ENCODE results near the gene GCNT4. TPM values are rescaled to one million over a fixed set of nuclear protein-coding genes. Genes with fewer than 3 reads are reported as not detected.

GCNT4 gene
- total RNA-seq, 1 donor from 2014 or later = 36.2 TPM

DNA sequence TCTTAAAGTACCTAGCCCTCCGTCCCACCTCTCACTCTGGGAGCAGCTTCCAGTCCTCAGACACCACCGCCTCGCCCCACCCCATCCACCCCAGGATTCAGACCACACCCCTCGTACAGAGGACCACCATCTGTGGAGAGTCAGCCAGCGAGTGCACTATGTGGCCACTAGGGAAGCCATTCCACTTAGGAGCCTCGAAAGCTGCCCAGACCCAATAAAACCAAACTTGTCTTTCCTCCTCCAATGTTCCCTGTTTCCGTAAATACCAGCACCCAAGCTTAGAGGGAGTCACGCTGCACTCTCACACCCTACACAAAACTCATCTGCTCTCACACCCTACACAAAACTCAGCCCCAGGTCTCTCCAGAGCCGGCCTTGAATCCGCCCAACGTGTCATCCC is 1.9 kb downstream of the GCNT4 start:
- DNase-seq (ENCODE audit: low spot score) = no peak

DNA sequence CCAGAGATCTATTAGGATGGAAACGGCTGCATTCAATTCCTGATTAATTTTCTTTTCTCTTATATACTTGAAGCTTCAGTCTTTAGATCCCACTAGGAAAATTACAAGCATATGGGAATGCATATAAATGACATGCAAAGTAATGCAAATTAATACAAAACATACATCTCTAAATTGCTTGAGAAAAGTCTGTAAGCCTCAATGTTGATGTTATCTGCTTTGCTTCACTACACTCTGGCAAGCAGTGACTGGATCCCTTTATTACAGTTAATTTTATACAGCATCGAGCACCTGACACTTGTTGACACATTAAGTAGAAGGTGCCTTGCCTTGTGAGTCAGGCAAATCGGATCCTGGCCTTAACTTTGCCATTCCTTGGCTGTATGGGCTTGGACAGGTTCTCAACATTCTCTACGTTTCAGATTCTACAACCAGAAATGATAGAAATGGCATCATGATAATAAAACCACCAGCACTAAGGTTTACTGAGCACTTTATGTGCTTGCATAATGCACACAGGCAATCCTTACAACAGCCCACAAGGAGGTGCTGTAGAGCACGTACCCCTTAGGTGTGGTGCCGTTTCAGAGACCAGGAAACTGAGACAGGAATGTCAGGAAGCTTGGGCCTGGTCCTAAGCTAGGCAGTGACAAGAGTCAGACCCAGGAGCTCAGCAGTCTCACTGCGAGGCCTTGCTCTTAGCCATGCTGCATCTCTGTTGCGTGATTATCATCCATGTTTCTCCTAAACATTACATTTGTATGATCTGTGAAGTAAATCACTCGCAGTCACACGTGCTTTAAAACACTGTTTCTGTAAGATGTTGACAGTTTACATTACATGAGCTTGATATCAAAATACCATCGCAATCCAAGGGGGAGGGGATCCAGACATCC is 2.7 kb downstream of the GCNT4 start:
- DNase-seq (ENCODE audit: low spot score) = peak; percentile 67

DNA sequence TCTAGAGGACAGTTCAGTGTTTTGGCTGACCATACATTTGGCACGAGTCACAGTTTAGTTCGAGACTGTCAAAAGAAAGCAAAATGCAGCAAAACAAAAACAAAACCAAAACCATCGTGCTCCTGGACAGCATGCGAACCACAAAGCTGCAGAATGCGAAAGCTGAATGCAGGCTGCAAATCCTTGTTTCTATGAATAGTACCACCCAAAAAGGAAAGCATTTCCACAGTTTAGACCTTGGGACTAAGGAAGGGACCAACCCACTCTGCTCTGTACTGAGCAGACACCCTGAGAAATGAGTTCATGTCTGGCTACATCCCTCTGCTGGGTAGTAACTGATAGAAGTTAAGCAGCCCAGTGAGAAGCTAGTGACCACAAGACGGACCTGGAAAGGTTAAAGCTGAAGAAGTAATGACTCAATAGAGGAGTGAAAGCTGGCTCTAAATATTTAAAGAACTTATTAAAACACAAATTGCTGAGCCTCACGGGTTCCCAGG is 3.9 kb downstream of the GCNT4 start:
- no peak for DNase-seq (ENCODE audit: low spot score)

DNA sequence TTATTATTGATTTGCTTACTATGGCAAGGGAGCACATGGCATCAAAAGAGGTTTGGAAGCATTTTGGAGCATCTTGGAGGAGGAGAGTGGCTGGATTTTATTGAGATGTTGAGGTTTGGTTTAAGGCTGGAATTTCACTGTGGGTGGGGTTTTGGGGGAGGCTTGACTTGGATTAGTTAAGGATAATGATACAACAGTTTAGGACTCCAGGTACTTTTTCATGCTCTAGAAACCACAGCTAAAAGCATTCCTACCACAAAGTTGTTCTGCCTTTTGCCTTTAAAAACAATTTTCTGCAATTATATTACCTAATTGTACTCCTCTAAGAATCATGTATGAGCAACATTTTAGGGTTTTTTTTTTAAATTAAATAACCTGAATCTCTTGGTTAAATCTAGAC is 5.0 kb downstream of the GCNT4 start:
- no peak for DNase-seq (ENCODE audit: low spot score)

DNA sequence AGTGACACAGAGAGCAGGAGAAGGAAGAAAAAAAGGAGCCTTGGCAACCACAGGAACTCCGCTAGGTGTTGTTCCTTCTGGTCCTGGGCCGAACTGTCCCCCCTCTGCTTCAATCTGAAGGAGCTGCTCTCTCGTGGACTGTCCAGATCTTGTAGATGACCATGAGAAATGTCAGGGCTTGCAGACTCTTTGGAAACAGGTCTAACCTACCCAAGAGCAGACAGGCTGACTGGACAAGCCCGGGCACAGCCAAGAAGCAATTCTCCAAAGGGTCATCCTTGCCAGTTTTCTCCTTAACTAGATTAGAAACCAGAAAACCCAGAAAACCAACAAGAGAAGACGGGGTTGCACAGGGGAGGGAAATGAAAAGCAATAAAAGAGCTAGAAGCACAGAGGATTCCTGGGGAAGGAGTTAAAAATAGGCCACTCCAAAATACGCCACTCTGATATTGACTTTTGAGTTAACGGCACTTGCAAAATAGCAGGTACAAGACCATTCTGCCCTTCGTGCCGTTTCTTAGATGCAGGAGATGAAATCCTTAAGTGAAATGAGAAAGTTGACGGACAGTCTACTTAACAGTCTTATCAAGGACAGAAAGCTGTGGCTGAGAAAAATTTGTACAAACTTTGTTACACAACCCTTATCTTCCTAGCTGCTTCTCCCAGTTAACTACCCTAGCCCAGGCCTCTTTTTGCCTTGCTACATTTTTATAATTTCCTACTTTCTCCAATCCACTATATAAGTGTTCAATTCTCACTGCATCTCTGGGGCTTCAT is 5.8 kb downstream of the GCNT4 start:
- DNase-seq (ENCODE audit: low spot score) = no peak

DNA sequence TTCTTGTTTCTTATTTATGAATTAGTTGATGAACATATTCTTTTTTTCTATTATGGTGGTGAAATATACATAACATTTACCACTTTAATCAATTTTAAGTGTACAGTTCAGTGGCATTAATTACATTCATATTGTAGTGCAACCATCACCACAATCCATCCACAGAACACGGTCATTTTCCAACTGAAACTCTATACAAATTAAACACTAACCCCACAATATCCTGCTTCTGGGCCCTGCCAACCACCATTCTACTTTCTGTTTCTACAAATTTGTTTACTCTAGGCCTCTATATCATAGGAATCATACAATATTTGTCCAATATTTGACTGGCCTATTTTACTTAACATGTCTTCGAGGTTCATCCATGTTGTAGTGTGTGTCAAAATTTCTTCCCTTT is 7.3 kb downstream of the GCNT4 start:
- no peak for DNase-seq (ENCODE audit: low spot score)

DNA sequence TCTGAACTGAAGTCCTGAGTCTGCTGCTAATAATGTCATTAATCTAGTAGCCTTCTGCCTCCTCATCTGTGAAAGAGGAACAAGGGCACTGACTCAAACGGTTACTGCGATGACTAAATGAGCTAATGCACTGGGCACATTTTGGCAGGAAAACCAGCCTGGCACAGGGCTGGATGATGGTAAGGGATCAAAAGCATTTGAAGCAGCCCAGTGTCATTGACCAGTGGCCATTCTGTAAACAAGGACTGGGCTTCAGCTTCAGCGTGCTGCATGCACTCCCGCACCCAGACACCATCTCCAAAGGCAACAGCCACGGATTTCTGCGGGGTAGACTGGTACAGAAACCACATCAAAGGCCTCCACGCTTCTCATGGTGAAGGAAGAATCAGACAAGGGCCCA is 8.0 kb downstream of the GCNT4 start:
- peak; percentile 73 for DNase-seq (ENCODE audit: low spot score)

DNA sequence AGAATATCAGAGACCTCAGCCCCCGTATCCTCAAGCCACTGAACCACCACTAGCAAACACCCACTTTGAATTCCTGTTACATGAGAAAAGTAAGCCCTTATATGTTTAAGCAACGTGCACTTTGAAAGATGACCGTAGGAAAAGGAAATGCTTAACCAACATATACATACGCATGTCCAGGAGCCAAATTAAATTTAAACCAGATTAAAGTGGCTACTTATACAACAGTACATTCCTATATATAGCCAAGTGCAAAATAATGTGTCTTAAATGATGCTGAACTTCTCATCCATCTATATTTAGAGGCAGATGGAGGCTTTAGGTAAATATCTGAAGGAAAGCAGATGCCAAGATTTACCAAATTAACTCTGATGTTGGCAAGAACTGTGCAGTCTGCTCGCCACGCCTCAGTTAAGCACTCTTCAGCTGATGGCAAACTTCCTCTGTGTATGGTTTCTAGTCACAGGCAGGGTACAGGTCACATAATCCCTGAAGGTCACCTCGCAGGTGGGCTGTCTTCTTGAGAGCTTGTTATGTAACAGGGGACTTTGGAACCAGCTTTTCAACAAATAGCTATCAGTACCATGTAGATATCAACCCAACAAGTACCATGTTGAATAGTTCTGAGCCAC is 8.6 kb downstream of the GCNT4 start:
- DNase-seq (ENCODE audit: low spot score) = no peak

DNA sequence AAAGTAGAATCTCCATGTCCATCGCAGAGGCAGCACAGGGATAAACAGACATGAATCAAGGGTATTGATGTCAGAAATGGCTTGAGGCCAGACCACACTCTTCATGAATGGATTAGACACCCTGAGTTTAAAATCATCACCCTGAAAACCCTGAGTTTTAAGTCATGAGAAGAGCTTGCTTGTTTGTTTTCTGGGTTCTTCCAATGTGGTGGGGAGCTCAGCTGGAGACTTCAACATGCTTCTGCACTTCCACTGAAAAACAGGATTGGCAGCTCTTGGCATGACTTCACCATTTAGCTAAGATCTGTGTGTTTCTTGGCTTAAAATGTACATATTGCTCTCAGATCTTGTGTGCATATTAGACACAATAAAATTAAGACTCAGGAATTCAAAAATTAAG is 9.8 kb downstream of the GCNT4 start:
- no peak for DNase-seq (ENCODE audit: low spot score)

DNA sequence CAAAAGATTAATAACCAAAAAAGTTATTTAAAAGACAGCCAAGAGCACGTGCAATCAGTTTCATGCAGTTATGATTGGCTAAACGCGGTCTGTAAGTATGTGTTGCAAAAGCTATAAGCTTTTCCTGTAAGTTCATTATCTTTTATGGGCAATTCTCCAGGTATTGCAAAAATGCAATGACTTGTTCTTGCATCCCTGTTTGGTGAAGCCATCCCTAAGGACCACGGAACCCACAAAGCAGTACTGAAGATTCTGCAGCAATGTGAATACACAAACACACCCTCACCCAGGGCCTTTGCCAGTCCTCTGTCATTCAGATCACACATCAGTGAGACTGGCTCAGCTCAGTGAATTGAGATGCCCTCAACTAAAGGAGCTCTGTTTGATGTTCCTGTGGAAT is 11.4 kb downstream of the GCNT4 start:
- DNase-seq (ENCODE audit: low spot score) = no peak

DNA sequence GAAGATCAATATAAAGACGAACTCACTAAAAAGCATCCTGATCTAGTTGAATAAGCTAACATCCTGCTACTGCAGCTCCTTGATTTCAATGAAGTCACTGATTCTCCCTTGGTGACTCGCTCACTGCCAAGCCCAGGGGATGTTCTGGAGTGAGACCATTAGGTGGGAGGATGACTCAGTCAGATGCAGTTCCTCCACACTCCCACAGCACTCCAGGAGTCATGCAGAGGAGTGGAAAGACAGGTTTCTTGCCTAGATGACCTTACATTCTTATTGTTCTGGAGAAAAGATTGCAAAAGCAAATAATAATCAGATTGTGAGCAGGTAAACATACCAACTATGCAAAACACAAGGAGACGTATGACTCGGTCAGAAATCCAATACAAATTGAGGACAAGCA is 15.3 kb downstream of the GCNT4 start:
- peak; percentile 87 for DNase-seq (ENCODE audit: low spot score)

DNA sequence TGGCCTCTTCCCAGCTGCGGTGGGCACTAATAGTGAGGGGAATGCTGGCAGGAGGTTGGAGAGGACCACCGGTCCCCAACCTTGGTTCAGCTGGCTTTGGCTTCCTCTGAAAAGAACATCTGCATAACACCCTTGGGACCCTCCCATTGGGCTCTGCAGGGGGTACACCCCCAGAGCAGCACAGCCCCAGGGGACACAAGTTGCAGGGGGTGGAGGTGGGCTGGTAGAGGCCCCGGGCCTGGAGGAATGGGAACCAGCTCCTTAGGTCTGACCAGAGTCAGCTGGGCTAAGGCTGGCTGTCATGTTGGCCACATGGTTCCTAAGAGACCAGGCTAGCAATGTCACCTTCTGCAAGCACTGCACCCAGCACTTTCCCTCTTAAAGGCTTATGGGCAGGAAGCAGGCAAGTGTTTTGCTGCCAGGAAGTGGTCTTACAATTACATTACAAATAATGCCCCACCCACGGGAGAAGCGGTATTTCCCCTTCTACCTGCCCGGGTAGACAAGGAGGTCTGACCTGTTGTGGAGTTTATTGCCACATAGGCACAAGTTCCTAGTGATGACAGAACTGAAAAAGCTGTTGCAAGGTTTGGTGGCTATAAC is 18.1 kb downstream of the GCNT4 start:
- DNase-seq (ENCODE audit: low spot score) = no peak

DNA sequence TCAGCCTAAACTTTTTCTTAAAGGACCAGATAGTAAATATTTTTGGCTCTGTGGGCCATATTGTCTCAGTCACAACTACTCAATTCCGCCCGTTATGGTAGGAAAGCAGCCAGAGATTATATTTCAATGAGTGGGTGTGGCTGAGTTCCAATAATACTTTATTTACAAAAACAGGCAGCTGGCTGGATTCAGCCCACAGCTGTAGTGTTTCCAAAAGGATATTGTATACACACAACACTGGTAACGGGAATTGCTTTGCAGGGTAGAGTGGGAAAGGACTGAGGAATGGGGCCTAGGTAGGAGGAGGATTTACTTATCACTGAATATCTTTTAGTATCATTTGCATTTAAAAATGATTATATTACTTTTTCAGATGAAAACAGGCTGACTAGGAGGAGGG is 21.0 kb downstream of the GCNT4 start:
- DNase-seq (ENCODE audit: low spot score) = no peak

DNA sequence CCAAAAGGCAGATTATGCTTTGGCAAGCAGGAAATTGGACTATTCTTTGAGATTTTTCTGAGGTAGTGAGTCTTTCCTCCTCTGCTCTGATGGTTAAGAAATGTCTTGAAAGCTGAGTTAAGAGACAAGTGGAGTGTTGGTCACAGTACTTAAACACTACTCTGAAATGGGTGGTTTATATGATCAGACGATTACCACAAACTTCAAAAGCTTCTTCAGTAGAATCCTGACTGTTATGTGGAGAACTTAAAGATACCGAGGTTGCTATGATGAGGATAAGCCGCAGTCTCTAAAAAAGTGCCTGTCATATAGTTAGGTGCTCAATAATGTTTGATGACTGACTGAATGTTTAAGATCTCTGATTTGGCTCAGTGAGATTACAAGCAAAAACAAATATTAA is 24.3 kb downstream of the GCNT4 start:
- no peak for DNase-seq (ENCODE audit: low spot score)

DNA sequence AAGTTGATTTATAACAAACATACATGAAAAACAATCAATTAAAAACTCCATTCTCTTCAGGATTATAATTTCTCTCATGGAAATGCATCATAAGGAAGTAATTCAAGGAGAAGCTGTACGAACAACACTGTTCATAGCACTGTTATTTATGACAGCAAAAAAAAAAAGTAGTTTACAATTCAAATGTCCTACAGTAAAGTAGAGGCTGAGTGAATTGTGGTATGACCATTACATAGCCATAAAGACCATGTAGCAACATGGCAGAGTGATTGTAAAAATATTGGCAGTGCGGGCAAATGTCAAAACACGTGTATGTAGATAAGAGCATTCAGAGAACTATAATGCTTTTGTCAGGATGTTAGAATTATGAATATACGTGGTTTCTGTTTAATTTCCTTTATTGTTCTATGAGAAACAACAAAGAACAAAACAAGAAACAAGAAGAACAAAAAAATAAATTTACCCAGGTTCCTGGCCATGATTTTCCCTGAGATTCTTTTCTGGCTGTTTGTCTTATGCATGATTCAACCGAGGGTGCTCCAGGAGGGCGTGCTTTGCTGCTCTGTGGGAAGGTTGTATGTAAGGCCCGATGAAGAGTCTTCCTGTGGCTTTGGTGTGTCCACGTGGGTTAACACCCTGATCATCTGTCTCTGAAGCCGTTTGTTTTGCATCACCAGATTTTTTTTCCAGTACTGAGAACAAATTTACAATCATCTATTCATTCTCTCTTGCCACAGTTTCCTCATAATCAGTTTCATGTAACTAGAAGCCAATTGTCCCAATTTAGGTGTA is 28.8 kb downstream of the GCNT4 start:
- no peak for DNase-seq (ENCODE audit: low spot score)

DNA sequence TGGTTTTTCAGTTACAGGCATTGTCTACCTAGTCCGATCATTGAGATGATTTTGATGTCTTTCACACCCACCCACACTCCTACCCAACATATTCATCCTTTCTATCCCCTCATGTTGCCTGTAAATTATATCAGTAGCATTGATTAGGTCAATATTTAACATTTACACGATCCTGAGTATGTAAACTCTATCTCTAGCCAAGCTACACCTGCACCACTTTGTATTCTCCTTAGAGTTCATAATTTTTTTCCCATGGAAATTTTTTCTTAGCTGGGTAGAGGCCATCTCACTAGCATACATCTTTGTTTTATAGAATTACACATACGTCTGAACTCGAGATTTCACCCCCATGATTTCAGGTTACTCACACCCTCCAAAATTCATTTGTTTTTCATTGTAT is 30.6 kb downstream of the GCNT4 start:
- no peak for DNase-seq (ENCODE audit: low spot score)

DNA sequence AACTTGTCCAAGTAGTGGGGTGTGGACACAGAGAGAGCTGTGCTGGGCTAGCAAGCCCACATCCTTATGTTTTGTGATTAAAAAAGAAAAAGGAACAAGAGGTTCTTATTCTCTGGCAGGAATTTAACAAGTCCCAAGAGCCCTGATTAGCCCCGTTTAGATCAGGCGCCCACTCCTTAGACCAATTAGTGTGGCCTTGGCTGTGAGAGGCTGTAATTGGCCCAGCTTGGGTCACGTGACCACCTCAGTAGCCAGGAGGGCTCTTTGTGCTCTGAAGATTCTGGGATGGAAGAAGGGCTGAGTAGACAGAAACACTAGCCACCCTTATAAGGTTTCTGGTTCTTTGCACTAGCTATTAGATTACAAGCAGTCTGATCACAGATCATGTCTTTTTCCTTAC is 31.1 kb downstream of the GCNT4 start:
- no peak for DNase-seq (ENCODE audit: low spot score)

DNA sequence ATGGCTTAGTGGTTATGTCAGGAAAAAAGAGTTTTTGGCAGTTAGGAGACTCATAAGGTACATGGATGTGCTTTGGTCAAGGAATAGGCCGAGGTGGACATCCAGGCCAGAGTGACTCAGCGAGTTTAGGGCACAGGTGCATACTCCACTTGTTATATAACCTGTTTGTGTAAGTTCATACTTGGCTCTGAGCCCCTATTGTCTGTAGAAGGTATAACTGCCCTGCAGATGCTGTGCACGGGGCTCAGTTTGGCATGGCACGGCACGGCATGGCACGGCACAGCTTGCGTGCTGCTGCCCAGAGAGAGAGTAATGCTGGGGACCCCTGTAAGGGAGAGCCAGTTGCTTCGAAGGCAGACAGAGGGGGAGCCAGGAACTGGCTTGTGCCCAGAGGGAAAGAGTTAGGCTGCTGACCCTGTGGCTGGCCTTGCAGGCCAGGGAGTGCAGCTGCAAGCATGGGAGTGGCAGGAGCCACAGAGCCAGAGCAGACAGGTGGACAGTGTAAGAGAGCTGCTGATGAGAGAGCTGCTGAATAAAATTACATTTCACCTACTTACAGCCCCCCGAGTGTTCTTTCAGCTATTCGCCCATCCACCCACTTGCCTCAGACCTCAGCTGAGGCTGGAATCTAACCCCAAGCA is 32.2 kb downstream of the GCNT4 start:
- DNase-seq (ENCODE audit: low spot score) = peak; percentile 72

DNA sequence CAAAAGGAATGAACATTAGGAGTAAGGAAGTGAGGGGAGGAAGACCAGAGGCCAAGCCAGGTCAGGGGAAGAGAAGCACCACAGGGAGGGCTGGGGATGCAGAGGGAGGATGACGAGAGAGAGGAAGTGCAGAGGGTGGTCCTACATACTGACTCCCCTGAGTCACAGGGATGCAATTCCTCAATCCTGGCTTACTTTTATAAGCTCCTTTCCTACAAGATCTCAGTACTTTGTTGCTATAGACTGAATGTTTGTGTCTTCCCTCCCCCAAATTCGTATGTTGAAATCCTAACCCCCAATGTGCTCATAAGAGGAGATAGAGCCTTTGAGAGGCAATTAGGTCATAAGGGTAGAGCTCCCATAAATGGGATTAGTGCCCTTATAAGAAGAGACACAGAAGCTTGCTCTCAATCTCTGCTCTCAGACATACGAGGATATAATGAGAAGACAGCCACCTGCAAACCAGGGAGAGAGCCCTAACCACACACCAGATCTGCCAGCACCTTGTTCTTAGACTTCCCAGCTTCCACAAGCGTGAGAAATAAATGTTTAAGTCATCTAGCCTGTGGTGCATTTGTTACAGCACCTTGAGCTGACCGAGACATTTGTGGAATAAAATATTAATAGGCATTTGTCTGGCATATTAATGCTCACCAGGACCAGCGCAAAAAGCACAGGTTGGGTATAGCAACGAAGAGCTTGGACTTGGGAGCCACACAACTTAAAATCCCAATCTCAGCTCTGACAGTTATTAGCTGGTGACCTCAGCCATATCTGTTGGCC is 33.4 kb downstream of the GCNT4 start:
- DNase-seq (ENCODE audit: low spot score) = no peak

DNA sequence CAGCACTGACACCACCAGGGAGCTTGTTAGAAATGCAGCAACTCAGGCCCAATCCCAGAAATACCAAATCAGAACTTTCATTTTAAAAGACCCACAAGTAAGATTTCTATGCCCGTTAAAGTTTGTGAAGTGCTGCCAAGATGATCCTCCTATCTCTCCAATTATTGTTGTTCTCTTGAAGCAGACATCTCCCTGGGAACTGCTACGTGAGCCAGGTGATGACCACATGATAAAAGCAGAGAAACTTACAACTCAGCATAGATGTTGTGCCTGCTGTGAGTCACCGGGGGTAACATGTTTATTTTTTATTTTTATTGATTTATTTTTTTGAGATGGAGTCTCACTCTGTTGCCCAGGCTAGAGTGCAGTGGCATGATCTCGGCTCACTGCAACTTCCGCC is 34.4 kb downstream of the GCNT4 start:
- DNase-seq (ENCODE audit: low spot score) = peak; percentile 16

All from mucosa of gallbladder (tissue), 1 donor.